Measurements from ENCODE around the gene SH3D19. TPM values are rescaled to one million over a fixed set of nuclear protein-coding genes. Genes with fewer than 3 reads are reported as not detected.

Gene SH3D19
- total RNA-seq, 2 experiments from 2014 or later: not detected

GRCh38 chr4:151202851-151203455, 122.5 kb downstream of the SH3D19 start:
- Histone ChIP-seq H3K4me2 (ENCODE audit: low read length) (no peak overlapping the region), H3K79me2 (ENCODE audit: insufficient read depth, low read depth, low read length) (no peaks in the 10 kb centered on the region), H2AFZ (ENCODE audit: low read length) (no peak overlapping the region), H3K4me1 (ENCODE audit: insufficient read depth, low read length, poor library complexity, severe bottlenecking) (no peaks in the 10 kb centered on the region), H3K4me3 (ENCODE audit: low read depth, low read length, poor library complexity, severe bottlenecking) (no peak overlapping the region), H3K9me3 (ENCODE audit: low read length) (no peaks in the 10 kb centered on the region), H3K36me3 (ENCODE audit: insufficient read depth, low read length) (no peaks in the 10 kb centered on the region), H3K9me2 (ENCODE audit: insufficient read depth, low read length) (no peaks in the 10 kb centered on the region), H4K20me1 (ENCODE audit: insufficient read depth, low read length) (no peaks in the 10 kb centered on the region), H3K27ac (ENCODE audit: low read depth, low read length, poor library complexity, severe bottlenecking) (no peak overlapping the region)
- ChIA-PET POLR2A (interaction anchor here (0.6 kb wide), 1 partner anchor 207 kb away, joined by 3 read pairs; no protein-coding TSS in a partner anchor), CTCF (ENCODE audit: unreplicated experiment) (no interaction called here)
- no TSS peak for BruUV-seq (replicated peaks)
- intact Hi-C loops (cut with micrococcal nuclease; ENCODE audit: unreplicated experiment): no loop called here
- no peak for TF ChIP-seq EZH2phosphoT487 (IDR thresholded peaks at IDR 0.05; ENCODE audit: borderline replicate concordance, low read depth, low read length)
- TF ChIP-seq CTCF (conservative IDR thresholded peaks at IDR 0.05; ENCODE audit: low read length): no peak
- DNase-seq (ENCODE audit: low spot score): no peak

GRCh38 chr4:151202381-151202780, 123.0 kb downstream of the SH3D19 start:
- Histone ChIP-seq H3K9me3 (ENCODE audit: low read length) (no peaks in the 10 kb centered on the region), H3K4me1 (ENCODE audit: insufficient read depth, low read length, poor library complexity, severe bottlenecking) (no peaks in the 10 kb centered on the region), H3K27ac (ENCODE audit: low read depth, low read length, poor library complexity, severe bottlenecking) (no peak overlapping the region), H2AFZ (ENCODE audit: low read length) (no peak overlapping the region), H3K4me2 (ENCODE audit: low read length) (no peak overlapping the region), H3K9me2 (ENCODE audit: insufficient read depth, low read length) (no peaks in the 10 kb centered on the region), H3K36me3 (ENCODE audit: insufficient read depth, low read length) (no peaks in the 10 kb centered on the region), H3K79me2 (ENCODE audit: insufficient read depth, low read depth, low read length) (no peaks in the 10 kb centered on the region), H3K4me3 (ENCODE audit: low read depth, low read length, poor library complexity, severe bottlenecking) (no peak overlapping the region), H4K20me1 (ENCODE audit: insufficient read depth, low read length) (no peaks in the 10 kb centered on the region)
- intact Hi-C loops (cut with micrococcal nuclease; ENCODE audit: unreplicated experiment): no loop called here
- no peak for DNase-seq (ENCODE audit: low spot score)
- CTCF ChIA-PET (ENCODE audit: unreplicated experiment): no interaction called here
- POLR2A ChIA-PET: no interaction called here
- no TSS peak for BruUV-seq (replicated peaks)
- TF ChIP-seq EZH2phosphoT487 (IDR thresholded peaks at IDR 0.05; ENCODE audit: borderline replicate concordance, low read depth, low read length): no peak
- TF ChIP-seq CTCF (conservative IDR thresholded peaks at IDR 0.05; ENCODE audit: low read length): no peak

- H3K36me3 ChIP-seq (ENCODE audit: insufficient read depth, low read length): no peaks in the 10 kb centered on the region
- H3K4me1 ChIP-seq (ENCODE audit: insufficient read depth, low read length, poor library complexity, severe bottlenecking): no peaks in the 10 kb centered on the region
- no peak for DNase-seq (ENCODE audit: low spot score)
- no TSS peak for BruUV-seq (replicated peaks)
- no peak for TF ChIP-seq EZH2phosphoT487 (IDR thresholded peaks at IDR 0.05; ENCODE audit: borderline replicate concordance, low read depth, low read length)
- no peak for TF ChIP-seq CTCF (conservative IDR thresholded peaks at IDR 0.05; ENCODE audit: low read length)
- no peak overlapping the region for H3K27ac ChIP-seq (ENCODE audit: low read depth, low read length, poor library complexity, severe bottlenecking)
- no peak overlapping the region for H3K4me2 ChIP-seq (ENCODE audit: low read length)
- ChIA-PET POLR2A (interaction anchor here (0.9 kb wide), 1 partner anchor 9 kb away, joined by 3 read pairs; no protein-coding TSS in a partner anchor), CTCF (ENCODE audit: unreplicated experiment) (no interaction called here)
- H3K4me3 ChIP-seq (ENCODE audit: low read depth, low read length, poor library complexity, severe bottlenecking): no peak overlapping the region
- no peak overlapping the region for H2AFZ ChIP-seq (ENCODE audit: low read length)
- no peaks in the 10 kb centered on the region for H3K9me2 ChIP-seq (ENCODE audit: insufficient read depth, low read length)
- no peaks in the 10 kb centered on the region for H3K9me3 ChIP-seq (ENCODE audit: low read length)
- H3K79me2 ChIP-seq (ENCODE audit: insufficient read depth, low read depth, low read length): no peaks in the 10 kb centered on the region
- no peaks in the 10 kb centered on the region for H4K20me1 ChIP-seq (ENCODE audit: insufficient read depth, low read length)
- intact Hi-C loops (cut with micrococcal nuclease; ENCODE audit: unreplicated experiment): no loop called here
These were observed 125.8 kb downstream of the SH3D19 start for GRCh38 chr4:151199319-151200190.

Data from OCI-LY7 (cell line).